Suppressor macrophage treated with lipopolysaccharide for 4 hours (primary cell): ENCODE results near the gene MORC1.
A peak's percentile ranks its signal among the peaks of the same experiment; 100 is the strongest.

Experiments
- DNase-seq: peaks from one replicate; pipeline ENCODE4 v3.0.0-alpha.2; 2020

The MORC1 gene

DNA sequence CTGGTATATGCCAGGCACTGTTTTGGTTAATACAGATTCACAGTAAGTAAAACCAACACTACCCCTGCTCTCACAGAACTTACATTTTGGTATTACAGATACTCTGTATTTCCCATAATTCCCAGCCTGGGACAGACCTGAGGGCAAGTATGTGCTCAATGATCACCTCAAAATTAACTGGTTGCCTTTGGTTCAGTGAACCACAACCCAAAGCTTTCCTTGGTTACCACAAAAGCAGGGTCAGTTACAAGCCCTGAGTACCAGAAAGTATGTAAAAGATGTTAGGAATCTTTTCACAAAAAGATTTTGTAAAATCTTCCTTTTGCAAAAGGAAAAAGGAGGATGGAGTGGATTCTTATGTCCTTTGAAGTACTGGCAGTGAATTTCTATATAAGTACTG, 92.0 kb downstream of the MORC1 start:
- DNase-seq: no peak

GRCh38 chr3:109023656-109024254, 94.2 kb downstream of the MORC1 start:
- peak; percentile 62 for DNase-seq

DNA sequence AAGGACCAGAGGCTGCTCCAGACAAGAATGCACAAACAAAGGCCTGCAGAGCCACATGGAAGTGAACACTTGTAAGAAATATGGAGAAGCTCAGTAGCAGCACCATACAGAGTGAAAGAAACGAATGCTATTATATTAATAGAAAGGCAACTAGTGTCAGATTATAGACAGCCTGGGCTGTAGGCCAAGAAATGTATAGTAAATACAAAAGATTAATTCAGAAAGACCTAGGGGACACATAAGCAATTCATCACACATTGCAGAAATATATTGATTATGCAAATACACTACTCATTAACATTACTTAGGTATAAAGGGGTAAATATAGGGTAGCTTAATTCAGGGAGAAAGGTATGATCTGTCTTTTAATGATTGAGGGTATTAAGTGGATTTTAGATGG, 94.8 kb downstream of the MORC1 start:
- no peak for DNase-seq

GRCh38 chr3:109021556-109021955, 96.4 kb downstream of the MORC1 start:
- peak; percentile 20 for DNase-seq

DNA sequence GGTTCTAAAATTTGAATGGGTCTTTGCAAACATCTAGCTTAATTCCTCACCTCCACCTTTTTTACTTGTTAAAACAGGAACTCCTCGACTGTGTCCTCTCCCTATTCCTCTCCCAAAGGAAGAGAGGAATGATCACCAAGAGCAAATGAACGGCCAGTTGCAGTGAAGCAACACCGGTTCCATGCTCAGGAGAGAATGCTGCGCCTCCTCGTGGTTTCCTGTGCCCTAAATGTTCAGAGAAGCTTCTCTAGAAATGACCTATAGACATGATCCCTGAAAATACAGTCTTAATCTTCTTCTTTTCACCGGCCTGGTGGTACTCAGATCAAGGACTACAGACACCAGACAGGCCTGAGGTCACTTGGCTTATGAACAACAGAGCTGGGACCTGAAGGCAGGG, 99.1 kb downstream of the MORC1 start:
- no peak for DNase-seq

GRCh38 chr3:109005443-109005842, 112.5 kb downstream of the MORC1 start:
- no peak for DNase-seq

GRCh38 chr3:108998436-108998835, 119.5 kb downstream of the MORC1 start:
- DNase-seq: no peak

DNA sequence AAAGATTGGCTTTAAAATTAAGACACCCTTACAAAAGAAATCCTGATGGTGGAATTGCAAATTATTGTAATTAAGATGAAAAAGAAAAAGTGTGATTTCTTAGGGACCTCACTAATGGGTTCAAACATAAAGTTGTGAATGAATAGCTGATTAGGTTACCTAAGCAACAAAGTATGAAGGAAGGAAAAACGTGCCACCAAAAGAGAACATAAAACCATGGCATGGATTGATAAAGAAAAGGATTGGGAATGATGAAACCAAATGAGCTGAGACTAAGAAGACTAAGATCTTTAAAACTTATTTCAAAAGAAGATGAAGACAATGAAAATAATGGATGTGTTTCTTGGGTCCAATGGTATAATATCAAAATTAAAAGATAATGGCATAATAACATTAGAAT, 132.1 kb downstream of the MORC1 start:
- no peak for DNase-seq

GRCh38 chr3:108983051-108983450, 134.9 kb downstream of the MORC1 start:
- no peak for DNase-seq

DNA sequence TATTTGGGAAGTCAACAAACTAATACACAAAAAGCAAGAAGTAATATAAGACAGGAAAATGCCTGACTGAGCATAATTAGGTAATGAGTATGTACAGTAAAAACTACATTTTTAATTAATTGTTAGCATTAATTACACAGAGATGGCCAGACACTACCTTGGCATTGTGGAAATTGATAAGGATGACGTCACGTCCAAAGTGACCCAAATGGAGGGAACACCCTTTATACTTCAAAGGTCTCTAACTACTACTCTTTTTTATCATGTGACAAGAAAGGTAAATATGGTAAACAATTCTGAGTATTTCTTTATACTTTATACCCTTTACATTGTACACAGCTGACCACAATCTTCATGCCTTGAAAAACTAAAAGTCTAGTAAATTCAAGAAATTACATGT, 141.9 kb downstream of the MORC1 start:
- no peak for DNase-seq

- no peak for DNase-seq
Measured at GRCh38 chr3:108973019-108973418, 144.9 kb downstream of the MORC1 start.

DNA sequence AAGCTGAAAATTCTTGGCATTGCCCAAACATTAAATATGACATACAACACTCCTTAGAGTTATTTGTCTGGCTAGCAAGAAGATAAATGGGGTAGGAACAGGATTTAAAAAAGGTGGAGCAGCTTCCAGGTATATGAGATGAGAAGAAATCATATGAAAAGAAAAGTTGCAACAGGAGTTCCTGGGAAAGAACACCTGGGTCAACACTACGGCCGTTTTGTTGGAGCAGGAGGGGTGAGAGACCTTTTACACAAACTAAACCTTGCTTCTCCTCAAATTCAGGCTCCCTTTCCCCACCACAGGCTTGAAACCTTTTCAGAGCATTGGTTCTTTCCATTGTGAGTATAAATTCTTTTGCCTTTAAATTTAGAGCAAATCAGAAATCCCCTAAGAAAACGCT, 145.5 kb downstream of the MORC1 start:
- no peak for DNase-seq

- no peak for DNase-seq
Measured at GRCh38 chr3:108970561-108970960, 147.4 kb downstream of the MORC1 start.

GRCh38 chr3:108966773-108967172, 151.2 kb downstream of the MORC1 start:
- no peak for DNase-seq

DNA sequence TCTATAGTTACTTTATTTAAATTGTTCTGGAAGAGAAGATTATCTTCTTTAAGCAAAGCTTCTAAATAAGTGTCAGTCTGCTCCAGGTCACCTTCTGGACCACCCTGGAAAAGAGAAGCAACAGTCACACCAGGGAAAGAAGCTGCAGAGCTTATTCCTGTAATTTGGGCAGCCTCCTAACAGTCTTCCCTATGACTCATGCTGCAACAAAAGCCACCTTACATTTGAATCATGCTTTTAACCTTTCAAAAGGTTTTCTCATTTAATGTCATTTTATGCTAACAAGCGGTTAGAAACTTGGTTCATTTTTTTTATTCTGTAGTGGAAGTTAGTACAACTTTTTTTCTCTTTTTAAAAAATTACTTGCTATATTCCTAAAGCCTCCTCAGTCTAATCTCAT, 158.9 kb downstream of the MORC1 start:
- DNase-seq: no peak

- no peak for DNase-seq
Measured at GRCh38 chr3:108953700-108954099, 164.2 kb downstream of the MORC1 start, which contains the start of gene GUCA1C. GUCA1C (minus strand) TSS chr3:108953879; CDS start chr3:108953762, 117 bp downstream.

- DNase-seq: no peak
Measured at GRCh38 chr3:108953210-108953609, 164.7 kb downstream of the MORC1 start.

DNA sequence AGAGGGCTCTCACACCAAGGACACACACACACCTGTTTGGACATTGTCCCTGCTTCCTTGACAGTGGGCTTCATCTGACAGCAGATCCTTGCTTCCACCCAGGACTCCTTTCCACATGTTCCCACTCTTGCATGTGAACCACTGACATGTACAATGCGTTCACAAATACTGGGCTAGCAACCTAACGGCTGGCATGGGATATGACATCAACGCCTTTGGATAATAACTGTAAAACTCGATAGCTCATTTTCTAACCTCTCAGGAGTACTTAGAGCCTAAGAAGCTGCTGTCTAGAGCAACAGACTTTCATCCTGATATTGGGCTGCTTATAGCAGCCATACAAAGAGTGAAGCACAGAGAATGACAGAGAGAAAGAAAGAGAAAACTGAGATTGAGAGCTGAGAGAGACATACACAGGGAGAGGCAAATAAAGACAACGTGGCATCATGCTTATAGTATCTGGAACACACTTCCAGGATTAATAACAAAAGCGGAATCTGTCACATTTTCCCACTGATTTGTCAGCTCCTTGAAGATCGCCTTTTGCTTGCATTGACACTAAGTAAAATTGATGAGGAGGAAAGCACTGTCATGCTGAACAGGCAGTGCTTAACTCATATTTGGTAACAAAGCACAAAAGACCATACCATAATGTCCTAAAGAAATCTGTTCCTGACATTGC, 166.0 kb downstream of the MORC1 start:
- no peak for DNase-seq

DNA sequence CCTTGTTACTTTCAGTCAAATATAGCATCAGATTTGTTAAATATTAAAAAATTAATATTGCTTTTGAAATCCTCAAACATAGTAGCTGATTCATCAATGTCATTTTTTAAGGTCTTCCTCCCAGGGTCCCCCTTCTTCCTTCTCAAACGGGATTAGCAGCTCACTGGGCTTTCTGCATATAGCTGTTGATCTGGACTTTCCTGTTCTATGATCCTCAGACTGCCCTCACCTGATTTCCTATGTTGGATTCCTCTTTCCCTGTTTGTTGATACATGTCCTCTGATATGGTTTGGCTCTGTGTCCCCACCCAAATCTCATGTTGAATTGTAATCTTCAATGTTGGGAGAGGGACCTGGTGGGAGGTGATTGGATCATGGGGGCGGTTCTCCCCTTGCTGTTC, 170.1 kb downstream of the MORC1 start:
- no peak for DNase-seq

DNA sequence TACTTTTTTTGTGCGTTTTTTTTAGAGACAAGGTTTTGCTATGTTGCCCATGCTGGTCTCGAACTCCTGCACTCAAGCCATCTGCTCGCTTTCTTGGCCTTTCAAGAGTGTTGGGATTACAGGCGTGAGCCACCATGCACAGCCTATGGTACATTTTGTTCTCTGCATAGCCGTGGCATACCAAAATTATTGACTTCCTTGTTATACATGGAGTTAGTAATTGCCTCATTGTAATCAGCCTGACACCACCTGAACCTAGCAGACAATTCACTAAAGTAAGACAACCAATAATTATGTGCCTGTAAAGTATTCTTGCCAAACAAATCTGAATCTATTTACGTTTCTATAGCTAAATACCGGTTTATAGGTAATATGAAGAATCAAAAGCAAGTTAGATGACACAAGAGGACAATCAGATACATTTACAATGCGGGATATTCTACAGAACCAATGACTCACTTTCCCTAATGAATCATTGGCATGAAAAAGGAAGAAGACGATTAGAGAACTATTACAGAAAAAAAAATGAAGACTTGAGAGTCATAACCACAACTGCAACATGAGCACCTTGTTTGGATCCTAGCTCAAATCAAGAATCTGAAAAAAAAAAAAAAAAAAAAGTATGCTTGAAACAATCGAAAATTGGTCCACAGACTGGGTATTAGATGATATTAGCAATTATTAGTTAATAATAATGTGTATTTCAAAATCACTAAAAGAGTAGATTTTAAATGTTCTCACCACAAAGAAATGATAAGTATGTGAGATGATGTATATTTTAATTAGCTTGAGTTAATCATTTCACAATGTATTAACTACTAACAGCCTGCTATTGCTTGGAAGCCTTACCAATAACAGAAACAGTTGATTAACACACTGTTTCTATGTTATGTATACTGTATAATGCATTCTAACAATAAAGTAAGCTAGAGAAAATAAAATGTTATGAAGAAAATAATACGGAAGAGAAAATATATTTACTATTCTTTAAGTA, 171.3 kb downstream of the MORC1 start:
- DNase-seq: no peak

GRCh38 chr3:108940568-108941263, 177.2 kb downstream of the MORC1 start:
- no peak for DNase-seq

GRCh38 chr3:108940166-108940565, 177.8 kb downstream of the MORC1 start:
- DNase-seq: no peak
